Endothelial cell (in vitro differentiated cells): Measurements from ENCODE around the gene SDCCAG8. TPM values are rescaled to one million over a fixed set of nuclear protein-coding genes. Genes with fewer than 3 reads are reported as not detected.
A peak's percentile ranks its signal among the peaks of the same experiment; 100 is the strongest.

ENCODE experiments used
- DNase-seq: peaks from one replicate; pipeline ENCODE4 v3.0.0; 2021; ENCODE audit warnings: low spot score
- H3K27ac Mint-ChIP-seq: one replicate; pipeline ENCODE4 v1.8.0; 2021; ENCODE audit warnings: mixed read lengths, inconsistent platforms; ENCODE audit not compliant: unreplicated experiment
- H3K27me3 Mint-ChIP-seq: one replicate; pipeline ENCODE4 v1.8.0; 2021; ENCODE audit warnings: mild to moderate bottlenecking, moderate library complexity, mixed read lengths, inconsistent platforms; ENCODE audit not compliant: unreplicated experiment
- H3K36me3 Mint-ChIP-seq: one replicate; pipeline ENCODE4 v1.8.0; 2021; ENCODE audit warnings: mild to moderate bottlenecking, low read depth, mixed read lengths, inconsistent platforms; ENCODE audit not compliant: unreplicated experiment
- H3K4me1 Mint-ChIP-seq: one replicate; pipeline ENCODE4 v1.8.0; 2021; ENCODE audit warnings: mild to moderate bottlenecking, mixed read lengths, inconsistent platforms; ENCODE audit not compliant: unreplicated experiment
- H3K4me3 Mint-ChIP-seq: one replicate; pipeline ENCODE4 v1.8.0; 2021; ENCODE audit warnings: mild to moderate bottlenecking, mixed read lengths, inconsistent platforms; ENCODE audit not compliant: unreplicated experiment
- H3K9me3 Mint-ChIP-seq: one replicate; pipeline ENCODE4 v1.8.0; 2021; ENCODE audit warnings: mixed read lengths, inconsistent platforms; ENCODE audit not compliant: unreplicated experiment
- CTCF ChIP-seq: fragments of 200-600 bp; sonication (generic); IDR thresholded peaks from one replicate; pipeline ENCODE4 v1.5.0; 2021; ENCODE audit warnings: antibody characterized with exemption; ENCODE audit not compliant: unreplicated experiment
- total RNA-seq: library from RNA; stranded (reverse); fragmentation: NEBNext Ultra II Directional; extraction: Animal tissue kit (Norgen Biotek cat#: 25700); gene quantifications from one replicate; pipeline ENCODE4 v1.2.1, GENCODE V29; 2021; ENCODE audit not compliant: unreplicated experiment

SDCCAG8 gene
- total RNA-seq, 1 donor from 2014 or later: 41.9 TPM

GRCh38 chr1:243247901-243248300 lies 7.9 kb upstream of the SDCCAG8 start:
- Mint-ChIP-seq H3K9me3 (no peaks in the 10 kb centered on the region), H3K27ac (peak overlapping the region; percentile 64), H3K36me3 (peaks cover 8% of the 10 kb centered on the region), H3K27me3 (peaks cover 3% of the 10 kb centered on the region), H3K4me1 (peaks cover 37% of the 10 kb centered on the region), H3K4me3 (no peak overlapping the region)
- TF ChIP-seq CTCF: no peak
- no peak for DNase-seq

GRCh38 chr1:243249214-243249613 lies 6.6 kb upstream of the SDCCAG8 start:
- Mint-ChIP-seq H3K27me3 (peaks cover 3% of the 10 kb centered on the region), H3K27ac (no peak overlapping the region), H3K4me1 (peaks cover 43% of the 10 kb centered on the region), H3K36me3 (peaks cover 3% of the 10 kb centered on the region), H3K9me3 (no peaks in the 10 kb centered on the region), H3K4me3 (no peak overlapping the region)
- no peak for DNase-seq
- no peak for TF ChIP-seq CTCF

GRCh38 chr1:243250102-243250501 lies 5.7 kb upstream of the SDCCAG8 start:
- Mint-ChIP-seq H3K36me3 (peaks cover 4% of the 10 kb centered on the region), H3K9me3 (no peaks in the 10 kb centered on the region), H3K4me3 (no peak overlapping the region), H3K4me1 (peaks cover 45% of the 10 kb centered on the region), H3K27ac (no peak overlapping the region), H3K27me3 (peaks cover 5% of the 10 kb centered on the region)
- DNase-seq: no peak
- TF ChIP-seq CTCF: no peak

- DNase-seq: no peak
- H3K4me1 Mint-ChIP-seq: peaks cover 45% of the 10 kb centered on the region
- no peak for TF ChIP-seq CTCF
- H3K36me3 Mint-ChIP-seq: peaks cover 9% of the 10 kb centered on the region
- H3K4me3 Mint-ChIP-seq: peak overlapping the region; percentile 34
- no peak overlapping the region for H3K27ac Mint-ChIP-seq
- no peaks in the 10 kb centered on the region for H3K9me3 Mint-ChIP-seq
- H3K27me3 Mint-ChIP-seq: peaks cover 11% of the 10 kb centered on the region
Measured at GRCh38 chr1:243251539-243251938, 4.3 kb upstream of the SDCCAG8 start.

GRCh38 chr1:243253211-243253925 lies 2.5 kb upstream of the SDCCAG8 start:
- Mint-ChIP-seq H3K4me1 (peaks cover 37% of the 10 kb centered on the region), H3K27me3 (peaks cover 11% of the 10 kb centered on the region), H3K9me3 (no peaks in the 10 kb centered on the region), H3K36me3 (peaks cover 9% of the 10 kb centered on the region), H3K27ac (peak overlapping the region; percentile 97), H3K4me3 (peak overlapping the region; percentile 100)
- no peak for TF ChIP-seq CTCF
- no peak for DNase-seq
